Activated CD8-positive, alpha-beta memory T cell treated with anti-CD3 and anti-CD28 coated beads, Interleukin-2, amount 50 U/mL, for 1 hour (primary cell): ENCODE results near the gene NAV2.
A peak's percentile ranks its signal among the peaks of the same experiment; 100 is the strongest.

Experiments
- DNase-seq: peaks from one replicate; pipeline ENCODE4 v3.0.0-alpha.2; 2020; ENCODE audit errors: extremely low read depth

The NAV2 gene

DNA sequence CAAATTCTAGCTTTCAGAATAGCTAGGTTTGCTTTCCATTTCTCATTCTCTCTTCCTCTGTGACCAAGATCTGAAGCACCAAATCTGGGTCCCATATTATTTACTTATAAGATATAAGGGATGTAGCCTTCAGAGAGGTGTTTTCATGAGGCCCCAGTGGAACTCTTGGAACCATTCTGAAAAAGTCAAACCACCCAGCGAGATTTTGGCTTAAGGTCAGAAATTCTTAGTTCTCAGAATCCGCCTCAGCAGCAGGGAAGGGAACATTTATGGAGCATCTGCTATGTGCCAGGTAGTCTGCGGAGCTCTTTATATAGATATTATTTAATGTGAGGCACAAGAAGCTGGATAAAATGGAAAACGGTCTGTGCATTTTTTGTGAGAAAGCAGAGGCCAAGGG, 6.3 kb downstream of the NAV2 start:
- DNase-seq, result no peak

DNA sequence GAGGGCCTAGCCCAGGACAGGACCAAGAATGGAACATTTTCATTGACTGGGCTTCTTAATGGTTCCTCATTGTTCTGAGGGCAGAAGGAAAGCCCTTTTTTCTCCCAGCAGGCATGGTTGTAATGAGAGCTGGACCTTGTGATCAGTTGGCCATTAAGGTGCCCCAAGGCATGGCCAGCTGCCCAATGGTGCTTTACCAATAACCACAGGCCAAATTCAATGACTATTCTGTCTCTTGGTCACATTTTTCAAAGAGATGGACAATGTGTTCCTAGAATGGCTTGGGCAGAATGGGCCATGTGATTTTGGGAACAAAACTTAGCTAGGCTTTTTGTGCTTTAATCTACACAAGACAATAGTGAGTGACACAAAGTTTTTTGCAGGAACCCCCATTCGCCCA, 7.3 kb downstream of the NAV2 start:
- DNase-seq, result no peak

DNA sequence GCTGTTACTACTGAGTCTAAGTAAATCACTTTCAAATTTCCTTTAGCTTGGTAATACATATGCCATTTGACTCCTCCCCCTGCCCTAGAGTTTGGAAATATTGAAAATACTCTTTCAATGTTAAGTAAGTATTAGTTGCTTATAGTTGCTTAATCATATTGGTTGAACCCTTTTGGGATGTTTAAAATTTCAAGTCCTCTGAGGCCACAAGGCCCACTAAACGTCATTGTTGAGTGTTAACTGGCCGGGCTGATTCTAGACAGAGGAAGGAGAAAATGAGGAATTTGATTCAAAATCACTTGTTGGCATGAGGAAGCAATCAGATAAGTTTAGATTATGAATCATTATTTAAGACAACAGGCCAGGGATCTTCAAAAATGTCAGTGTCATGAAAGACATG, 8.5 kb downstream of the NAV2 start:
- no peak for DNase-seq

DNA sequence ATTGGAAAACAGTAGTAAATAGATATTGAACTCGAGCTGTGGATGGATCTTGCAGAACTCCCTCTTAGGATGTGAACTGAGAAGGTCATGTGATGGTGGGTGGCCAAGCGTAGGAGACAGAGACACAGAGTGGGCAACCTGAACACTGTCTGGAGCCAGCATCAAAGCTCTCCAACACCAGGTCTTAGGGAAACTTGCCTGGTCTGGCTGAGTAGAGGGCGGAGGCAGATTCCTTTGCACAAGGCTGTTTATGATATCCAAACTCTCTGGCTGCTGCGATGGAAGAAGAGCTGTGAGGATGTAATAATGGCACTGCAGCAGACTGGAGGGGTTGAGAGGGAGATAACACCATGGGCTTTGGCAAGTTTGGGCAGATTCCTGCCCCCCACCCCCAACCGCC, 10.1 kb downstream of the NAV2 start:
- no peak for DNase-seq

DNA sequence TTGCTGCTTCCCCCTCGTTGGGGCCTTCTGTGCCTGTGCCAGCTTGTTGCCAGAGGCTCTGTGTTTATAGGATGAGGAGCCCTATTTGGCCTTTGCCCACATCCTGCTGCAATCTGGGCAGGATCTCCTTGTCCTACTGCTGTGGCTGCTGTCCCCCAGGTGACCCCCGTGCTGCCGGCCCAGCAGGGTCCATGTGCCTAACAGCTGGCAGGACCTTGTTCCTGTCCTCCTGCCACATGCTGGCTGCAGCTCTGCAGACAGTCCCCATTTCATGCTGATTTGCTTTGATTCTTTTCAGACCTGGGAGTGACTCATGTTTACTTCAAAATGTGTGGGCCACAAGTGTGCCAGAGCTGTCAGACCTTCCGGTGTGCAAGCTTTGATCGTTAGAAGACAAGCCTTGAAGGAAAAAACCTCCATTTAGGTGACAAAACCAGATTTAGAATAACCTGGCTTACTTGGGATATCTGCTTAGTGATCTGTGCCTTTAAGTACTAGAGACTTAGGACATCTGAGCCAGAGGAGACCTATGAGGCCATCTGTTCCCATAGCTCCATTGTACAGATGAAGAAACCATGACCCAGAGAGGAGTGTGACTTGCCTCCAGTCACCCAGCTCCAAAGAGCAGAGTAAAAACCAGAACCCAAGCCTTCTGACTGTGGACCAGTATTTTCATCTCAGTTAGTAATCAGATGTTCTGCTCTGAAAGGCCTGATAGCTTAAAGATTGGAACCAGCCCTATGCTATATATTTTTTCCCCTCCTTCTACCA, 11.1 kb downstream of the NAV2 start:
- no peak for DNase-seq

DNA sequence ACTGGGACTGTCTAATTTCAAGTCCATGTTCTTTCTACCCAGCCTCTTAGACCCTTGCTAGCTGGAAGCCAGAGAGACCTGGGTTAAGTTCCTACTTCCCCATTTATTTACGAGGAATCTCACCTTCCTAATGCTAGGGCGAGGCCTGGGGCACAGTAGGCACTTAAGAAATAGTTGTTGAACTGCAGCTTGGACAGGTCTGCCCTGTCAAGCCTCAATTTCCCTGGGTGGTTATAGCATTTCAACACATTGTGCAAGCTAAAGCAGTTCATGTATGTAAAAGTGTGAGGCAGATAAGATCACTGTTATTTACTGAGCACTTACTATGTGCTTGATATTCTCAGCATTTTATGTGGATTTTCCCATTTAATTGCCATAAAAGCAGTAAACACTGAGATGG, 12.1 kb downstream of the NAV2 start:
- no peak for DNase-seq

DNA sequence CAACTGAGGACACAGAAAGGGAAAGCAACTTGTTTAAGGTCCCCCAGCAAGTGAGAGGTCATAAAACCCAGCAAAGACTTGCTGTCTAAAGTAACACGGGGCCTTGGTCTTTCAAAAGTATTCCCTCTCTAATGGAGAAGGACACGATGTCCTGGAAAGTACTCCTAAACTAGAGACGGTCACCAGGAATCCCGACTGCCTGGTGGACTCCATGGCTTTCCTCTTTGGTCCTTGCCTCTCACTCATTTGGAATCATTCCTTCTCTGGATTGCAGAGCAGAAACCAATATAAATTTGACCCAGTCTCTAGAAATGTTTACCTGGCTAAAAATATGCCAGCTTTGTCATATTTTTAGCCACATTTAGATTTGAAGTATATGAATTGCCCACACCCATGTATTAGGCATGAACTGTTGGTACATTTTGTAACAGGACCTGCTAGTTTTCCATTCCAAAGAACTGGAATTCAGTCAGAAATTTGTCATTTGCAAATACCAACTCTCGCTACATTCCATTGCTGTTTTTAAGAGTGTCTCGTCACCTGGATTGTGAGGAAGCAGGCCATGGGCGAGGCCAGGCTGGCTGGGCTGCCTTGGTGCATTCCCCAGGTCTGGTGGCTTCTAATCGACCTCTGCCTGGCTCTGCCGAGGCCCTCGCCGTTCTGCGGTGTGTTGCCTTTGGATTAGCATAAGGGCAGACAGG, 12.9 kb downstream of the NAV2 start:
- no peak for DNase-seq

DNA sequence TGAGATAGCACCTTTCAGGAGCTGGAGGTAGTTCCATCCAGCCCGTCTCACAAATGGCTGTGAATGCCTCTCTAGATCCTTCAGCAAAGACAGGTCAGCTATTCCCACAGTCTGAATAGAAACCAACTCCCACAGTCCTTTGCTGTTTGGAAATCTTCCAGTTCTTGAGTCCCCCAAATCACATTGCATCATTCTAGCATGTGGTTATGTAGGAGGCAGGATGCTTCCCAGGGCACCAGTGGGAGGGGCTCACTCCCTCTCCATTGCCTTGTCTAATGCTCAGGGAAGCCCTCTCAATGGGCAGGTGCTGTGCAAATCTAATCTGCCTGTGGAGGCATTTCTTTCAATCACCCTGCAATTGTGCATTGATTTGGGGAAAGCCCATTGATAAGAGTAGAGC, 14.6 kb downstream of the NAV2 start:
- DNase-seq, result no peak

DNA sequence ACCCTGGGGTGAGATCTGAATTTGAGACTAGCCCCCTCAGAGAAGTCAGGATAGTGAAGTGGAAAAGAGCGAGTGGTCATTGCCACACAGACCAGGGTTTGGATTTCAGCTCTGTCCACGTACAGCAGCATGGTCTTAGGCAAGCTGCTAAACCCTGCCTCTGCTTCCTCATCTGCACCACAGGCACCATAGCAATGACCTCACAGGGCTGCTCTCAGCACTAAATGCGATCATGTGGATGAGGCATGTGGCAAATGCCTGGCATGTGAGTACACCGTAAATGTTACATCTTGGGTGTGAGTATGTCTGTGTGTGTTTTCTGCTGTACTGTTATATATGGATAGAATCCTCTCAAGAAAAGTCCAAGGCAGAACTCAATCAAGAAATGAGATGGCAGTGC, 15.8 kb downstream of the NAV2 start:
- DNase-seq, result no peak

DNA sequence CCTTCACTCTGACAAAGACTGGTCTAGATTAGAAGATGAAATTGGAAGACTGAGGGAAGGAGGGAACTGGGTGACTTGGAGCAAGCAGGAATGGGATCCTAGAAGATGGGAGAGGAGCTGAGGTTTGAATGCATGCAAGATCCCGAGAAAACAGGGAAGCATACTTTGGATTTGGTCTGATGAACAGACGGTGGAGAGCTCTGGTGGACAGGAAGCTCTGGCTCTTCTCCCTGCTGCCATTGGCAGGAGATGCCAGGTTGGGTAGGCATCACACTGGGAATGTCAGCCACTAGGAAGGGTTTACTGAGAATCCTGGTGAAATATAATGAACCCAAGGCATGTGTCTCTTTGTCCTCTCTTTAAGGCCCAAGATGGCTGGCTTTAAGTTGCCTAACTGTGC, 16.5 kb downstream of the NAV2 start:
- DNase-seq, result no peak

DNA sequence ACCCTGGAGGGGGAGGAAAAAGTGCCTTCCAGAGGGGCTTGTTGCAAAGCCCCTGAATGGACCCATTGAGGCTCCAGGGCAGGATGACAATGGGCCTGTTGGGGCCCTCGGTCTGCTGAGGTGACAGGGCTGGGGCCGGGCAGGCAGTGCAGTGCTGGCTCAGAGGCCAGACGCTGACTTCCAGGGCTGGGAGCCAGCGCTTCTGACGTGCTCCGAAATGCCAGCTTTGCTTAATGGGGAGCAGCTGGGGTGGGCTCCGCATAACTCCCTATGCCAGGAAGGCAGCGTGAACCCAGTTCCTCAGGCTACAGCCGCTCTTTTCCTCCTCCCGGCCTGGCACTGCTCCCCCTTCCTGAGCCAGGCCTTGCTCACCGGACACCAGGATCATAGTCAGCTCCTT, 17.7 kb downstream of the NAV2 start:
- no peak for DNase-seq

DNA sequence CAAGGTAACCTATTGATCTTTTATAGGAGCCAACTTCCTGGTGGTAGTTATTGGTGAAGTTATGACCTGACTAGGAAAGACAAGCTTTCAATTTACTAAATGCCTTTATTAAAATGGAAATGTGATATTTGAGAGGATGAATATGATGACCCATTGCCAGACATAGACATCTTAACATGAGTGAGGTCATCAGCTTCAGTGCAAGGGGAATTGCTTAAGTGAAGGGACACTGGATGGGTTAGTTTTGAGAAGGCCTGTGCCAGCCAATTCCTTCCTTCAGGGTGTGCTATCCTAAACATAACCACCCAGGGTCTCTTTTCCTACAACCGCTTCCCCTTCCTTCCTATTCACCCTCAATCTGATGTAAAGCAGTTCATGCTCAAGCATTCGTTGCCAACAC, 21.5 kb downstream of the NAV2 start:
- DNase-seq, result no peak

DNA sequence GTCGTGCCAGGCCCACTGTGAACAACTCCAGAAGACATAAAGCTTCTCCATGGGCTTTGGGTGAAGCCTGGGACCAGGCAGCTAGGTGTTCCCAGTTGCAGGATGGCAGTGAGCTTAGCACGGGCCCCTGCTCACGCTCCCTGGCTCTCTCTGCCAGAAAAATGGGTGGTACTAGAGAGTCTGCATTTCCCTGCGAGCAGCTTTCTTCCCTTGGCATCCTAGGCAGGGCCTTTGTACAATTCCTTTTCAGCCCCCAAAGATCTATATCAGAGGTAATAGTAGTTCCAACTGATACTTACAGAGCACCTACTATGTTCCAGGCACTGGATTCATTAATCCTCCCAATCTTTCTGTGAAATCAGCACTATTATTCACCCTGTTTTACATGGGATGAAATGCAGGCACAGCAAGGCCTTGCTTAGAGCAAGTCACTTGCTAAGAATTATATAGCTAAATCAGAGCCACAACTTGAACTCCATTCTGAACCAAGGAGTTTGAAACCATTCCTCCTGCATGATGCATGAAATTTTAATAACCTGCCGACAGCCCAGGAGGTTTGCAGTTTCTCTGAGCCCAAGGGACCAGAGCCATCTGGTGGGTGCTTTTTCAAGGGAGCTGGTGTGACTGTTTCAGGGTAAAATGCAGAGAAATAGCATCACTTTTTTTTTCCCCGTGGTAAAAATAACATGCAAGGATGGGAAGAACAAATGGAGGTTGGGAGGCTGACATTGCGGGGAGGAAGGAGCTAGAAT, 22.7 kb downstream of the NAV2 start:
- DNase-seq, result no peak

DNA sequence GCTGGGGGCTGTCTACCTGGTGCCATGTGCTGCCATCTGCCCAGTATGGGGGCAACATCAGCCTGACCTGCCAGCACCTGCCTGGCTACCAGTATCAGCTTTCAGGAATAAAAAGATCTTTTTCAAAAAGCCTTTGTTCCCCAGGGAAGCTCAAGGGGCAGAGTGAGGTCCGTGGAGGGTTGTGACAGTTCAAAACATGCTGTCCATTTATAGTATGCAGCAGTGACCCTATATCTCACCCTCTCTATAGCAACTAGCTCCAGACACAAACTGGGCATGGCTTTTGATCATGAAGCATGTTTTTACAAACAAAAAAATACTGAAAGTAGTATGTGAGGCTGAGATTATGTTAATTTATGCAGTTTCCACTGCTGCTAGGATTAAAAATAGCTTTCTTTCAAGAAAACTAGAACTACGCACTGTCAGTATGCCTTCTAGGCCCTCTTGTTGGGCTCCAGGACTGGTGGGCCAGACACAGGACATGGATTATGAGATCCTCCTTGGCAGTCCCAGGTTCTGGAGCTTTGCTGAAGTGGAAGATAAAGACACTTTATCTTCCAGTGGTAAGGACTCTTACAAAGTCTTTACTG, 23.4 kb downstream of the NAV2 start:
- no peak for DNase-seq

DNA sequence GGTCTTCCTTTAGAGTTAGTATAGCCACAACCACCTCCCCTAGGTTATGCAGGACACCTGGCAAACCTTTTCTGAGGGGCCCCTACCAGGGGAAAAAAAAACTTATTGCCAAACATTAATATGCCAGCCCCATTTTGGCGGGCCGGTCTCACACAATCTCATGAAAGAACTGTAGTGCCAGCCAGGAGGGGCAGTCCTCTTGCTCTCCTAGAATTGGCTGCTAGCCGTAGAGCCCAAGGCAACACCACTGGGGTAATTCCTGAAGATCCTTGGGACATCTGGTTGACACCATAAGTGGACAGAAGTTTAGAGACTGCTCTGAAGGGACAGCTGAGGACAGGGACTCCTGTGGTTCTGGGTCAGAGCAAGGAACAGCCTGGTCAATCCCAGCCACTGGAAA, 24.2 kb downstream of the NAV2 start:
- DNase-seq, result no peak

DNA sequence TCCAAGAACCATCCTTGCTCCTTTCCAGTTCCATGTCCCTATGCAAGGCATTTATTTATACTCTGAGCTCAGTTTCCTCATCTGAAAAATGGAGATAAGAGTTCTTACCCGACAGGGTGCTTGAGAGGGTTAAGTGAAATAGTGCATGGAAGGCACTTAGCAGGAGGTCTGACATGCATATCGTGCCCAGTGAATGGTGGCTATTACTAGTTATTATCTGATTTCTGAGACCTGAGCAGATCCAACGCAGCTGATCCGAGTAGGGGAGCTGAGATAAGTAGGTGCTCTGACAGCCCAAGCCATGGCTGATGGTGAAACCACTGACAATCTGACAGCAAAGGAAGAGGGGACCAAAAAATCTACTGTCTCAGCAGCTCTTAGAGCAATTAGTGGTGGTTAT, 24.9 kb downstream of the NAV2 start:
- DNase-seq, result no peak

DNA sequence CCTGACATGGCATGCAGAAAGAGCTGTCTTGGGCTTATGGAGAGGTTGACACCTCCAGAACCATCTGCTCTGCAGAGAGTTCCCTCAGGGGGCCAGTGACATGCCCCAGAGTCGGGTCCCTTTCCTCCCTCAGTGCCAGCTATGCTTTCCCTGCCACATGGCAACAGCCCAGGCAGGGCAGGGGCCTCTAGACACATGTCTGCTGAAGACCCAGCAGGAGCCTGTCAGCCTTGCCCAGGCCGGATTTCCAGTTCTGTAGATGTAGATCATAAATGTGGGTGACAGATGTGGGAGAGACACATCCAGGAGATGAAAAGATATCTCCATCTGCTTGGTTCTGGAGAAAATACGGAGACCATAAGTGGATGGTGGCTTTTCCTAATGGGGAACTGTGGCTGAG, 25.5 kb downstream of the NAV2 start:
- DNase-seq, result no peak

DNA sequence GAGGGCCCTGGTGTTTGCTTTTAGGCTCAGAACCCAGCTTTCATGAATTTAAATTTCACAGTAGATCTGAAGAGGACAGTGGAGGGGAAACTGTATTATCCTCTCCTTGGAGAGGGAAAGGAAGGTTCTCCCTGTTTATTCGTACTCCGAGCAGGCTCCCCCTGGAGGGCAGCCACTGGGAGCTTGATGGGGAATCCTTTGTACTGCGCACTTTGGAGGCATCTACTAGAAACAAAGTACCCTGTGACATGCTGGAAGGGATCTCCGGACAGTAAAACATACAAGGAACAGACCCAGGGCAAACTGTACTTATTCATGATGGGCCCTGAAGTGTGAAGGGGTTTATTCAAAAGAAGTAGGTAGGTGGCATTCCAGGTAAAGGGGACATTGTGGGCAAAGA, 27.2 kb downstream of the NAV2 start:
- no peak for DNase-seq

DNA sequence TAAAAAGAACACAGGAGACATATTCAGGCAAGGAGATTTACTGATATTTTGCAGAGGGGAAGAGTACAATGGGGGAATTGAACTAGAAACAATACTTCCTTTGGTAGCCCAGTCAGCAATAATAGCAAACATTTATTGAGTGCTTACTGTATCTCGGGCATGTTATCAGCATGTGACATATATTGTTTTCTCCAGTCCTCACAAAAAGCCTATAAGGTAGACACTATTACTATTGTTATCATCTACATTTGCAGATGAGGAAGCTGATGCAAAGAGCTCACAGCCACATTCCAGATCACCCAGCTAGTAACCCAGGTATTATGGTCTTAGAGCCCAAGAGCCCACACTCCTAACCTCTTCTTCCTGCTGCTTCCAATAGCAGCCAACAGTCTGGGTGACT, 27.9 kb downstream of the NAV2 start:
- DNase-seq, result no peak

DNA sequence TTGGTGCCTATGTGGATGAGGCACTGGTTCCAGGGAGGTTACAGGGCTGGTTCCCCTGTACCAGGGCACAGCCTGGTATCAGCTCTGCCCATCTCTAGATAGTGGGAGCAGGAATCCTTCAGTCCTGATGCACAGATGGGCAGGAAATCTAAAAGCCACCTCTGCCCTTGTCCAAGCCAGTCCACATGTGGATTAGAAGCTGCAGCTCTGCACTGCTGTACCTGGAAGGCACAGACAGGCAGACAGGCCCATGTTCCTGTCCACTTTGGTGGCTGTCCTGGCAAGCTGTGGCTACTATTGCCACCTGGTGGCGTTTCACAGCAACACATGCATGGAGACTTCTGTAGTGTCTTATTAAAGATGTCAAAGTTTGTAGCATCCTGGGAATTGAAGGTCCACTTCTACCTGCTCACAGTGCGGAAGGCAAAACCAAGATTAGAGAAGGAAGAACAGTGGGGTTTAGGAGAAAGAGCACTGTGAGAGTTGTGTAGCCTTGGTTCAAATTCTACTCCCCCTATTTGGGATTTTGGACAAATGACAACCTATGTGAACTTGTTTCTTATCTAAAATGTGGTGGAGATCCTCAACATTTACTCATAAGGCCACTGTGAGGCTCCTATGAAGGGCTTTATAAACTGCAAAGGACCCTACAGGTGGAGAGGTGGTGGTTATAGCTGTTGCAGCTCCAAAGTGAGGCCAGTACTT, 30.1 kb downstream of the NAV2 start:
- DNase-seq, result peak; percentile 8

DNA sequence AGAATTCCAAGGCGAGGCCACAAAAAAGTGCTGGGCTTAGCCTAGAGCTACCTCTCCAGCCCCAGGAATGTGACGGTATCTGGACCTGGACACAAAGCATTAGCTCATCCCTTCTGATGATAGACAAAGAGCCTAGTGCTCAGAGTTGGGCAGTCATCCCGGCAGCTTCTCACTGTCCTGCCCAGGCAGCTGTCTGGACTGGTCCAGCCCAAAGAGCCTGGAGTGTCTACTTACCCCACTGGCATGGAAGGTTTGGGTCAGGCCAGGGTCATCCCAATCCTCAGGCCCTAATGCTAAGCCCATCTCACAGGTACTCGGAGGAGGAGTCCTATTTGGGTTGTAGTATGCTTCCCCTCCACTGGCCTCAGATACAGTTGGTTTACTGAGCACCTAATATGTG, 31.0 kb downstream of the NAV2 start:
- DNase-seq, result no peak

DNA sequence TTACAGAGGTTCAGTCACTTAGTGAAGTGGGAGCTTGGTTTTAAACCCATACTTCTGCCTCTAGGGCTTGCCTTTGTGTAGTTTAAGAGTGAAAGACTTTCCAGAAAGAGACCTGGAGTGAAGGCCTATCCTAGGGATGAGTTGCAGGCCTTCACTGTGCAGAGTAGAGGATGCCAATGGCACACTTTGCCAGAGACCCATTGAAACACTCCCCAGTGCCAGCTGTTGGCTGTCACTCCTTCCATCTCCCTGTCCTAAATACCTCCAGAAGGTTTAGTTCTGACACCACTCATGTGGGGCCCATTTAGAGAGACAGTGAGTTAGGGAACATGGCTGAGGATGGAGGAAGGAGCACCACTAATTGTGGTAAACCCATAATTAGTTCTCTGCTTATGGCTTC, 31.5 kb downstream of the NAV2 start:
- DNase-seq, result no peak
